Colonic mucosa (tissue), 4 donors: ENCODE results near the gene FBN1. TPM values are rescaled to one million over a fixed set of nuclear protein-coding genes. Genes with fewer than 3 reads are reported as not detected.

ENCODE experiments used
- DNase-seq: peaks from one replicate; pipeline ENCODE4 v3.0.0-alpha.2; 2020
- H3K27ac ChIP-seq: fragments of 200-600 bp; one replicate; pipeline ENCODE4 v1.8.0; 2021
- H3K27me3 ChIP-seq: fragments of 200-600 bp; one replicate; pipeline ENCODE4 v1.8.0; 2021
- H3K36me3 ChIP-seq: fragments of 200-600 bp; one replicate; pipeline ENCODE4 v1.8.0; 2021
- H3K4me1 ChIP-seq: fragments of 200-600 bp; one replicate; pipeline ENCODE4 v1.8.0; 2021; ENCODE audit warnings: mild to moderate bottlenecking
- H3K4me3 ChIP-seq: fragments of 200-600 bp; one replicate; pipeline ENCODE4 v1.8.0; 2021
- H3K9ac ChIP-seq, 2 donors: one replicate each; pipeline ENCODE4 v1.7.0; 2013; ENCODE audit warnings: control low read depth in 2 of 2, low read depth in 2 of 2, low read length in 2 of 2
- H3K9me3 ChIP-seq: fragments of 200-600 bp; one replicate; pipeline ENCODE4 v1.8.0; 2021
- CTCF ChIP-seq: fragments of 200-600 bp; IDR thresholded peaks from one replicate; pipeline ENCODE4 v1.8.0; 2022; ENCODE audit warnings: antibody characterized with exemption, mild to moderate bottlenecking
- intact Hi-C: fragments of 100-400 bp; cut with DNase I; formaldehyde crosslinking; loops from one replicate; pipeline ENCODE4 v1.14.1; 2022
- total RNA-seq, 2 donors: library from RNA; stranded (reverse); fragmentation: NEBNext Ultra II Directional in 1 of 2; extraction: Animal tissue kit (Norgen Biotek cat#: 25700) in 1 of 2; gene quantifications; one replicate each; pipeline ENCODE4 v1.2.1, GENCODE V29; 2021
- donor health status: healthy.
- donor health status: DM: no; HTN: no; CAD: no.
- donor health status: DM: no; HTN: no; CAD: no.

FBN1 gene
- total RNA-seq, 2 donors from 2014 or later = 6.6 to 19.5 TPM

- Histone ChIP-seq H3K9me3 (no peaks in the 10 kb centered on the region), H3K27me3 (peaks cover 19% of the 10 kb centered on the region), H3K27ac (peak overlapping the region; percentile 71), H3K4me3 (peak overlapping the region; percentile 48), H3K9ac (peak overlapping the region; percentile 30 to 76), H3K4me1 (no peaks in the 10 kb centered on the region), H3K36me3 (no peaks in the 10 kb centered on the region)
- no peak for DNase-seq
- intact Hi-C loops = no loop called here
- no peak for TF ChIP-seq CTCF
Measured at GRCh38 chr15:48644827-48645557, 517 bp downstream of the FBN1 start.

- no peak for DNase-seq
- H3K36me3 ChIP-seq = no peaks in the 10 kb centered on the region
- intact Hi-C loops = no loop called here
- H3K9ac ChIP-seq = peak overlapping the region; percentile 22 to 76
- H3K27me3 ChIP-seq = peaks cover 19% of the 10 kb centered on the region
- H3K4me3 ChIP-seq = peak overlapping the region; percentile 48
- H3K9me3 ChIP-seq = no peaks in the 10 kb centered on the region
- H3K27ac ChIP-seq = peak overlapping the region; percentile 71
- H3K4me1 ChIP-seq = no peaks in the 10 kb centered on the region
- no peak for TF ChIP-seq CTCF
Measured at GRCh38 chr15:48644467-48644826, 1.1 kb downstream of the FBN1 start.

GRCh38 chr15:48643776-48644466 is 1.6 kb downstream of the FBN1 start:
- no peak for TF ChIP-seq CTCF
- no peak for DNase-seq
- Histone ChIP-seq H3K4me3 (peak overlapping the region; percentile 48), H3K9ac (peak overlapping the region; percentile 22 to 76), H3K36me3 (no peaks in the 10 kb centered on the region), H3K27me3 (peaks cover 19% of the 10 kb centered on the region), H3K9me3 (no peaks in the 10 kb centered on the region), H3K4me1 (no peaks in the 10 kb centered on the region), H3K27ac (peak overlapping the region; percentile 71)
- intact Hi-C loops = no loop called here

GRCh38 chr15:48643206-48643605 is 2.3 kb downstream of the FBN1 start:
- no peak overlapping the region for H3K9ac ChIP-seq

GRCh38 chr15:48642795-48643194 is 2.7 kb downstream of the FBN1 start:
- no peak for DNase-seq
- H3K9me3 ChIP-seq = no peaks in the 10 kb centered on the region
- H3K27ac ChIP-seq = no peak overlapping the region
- no peaks in the 10 kb centered on the region for H3K36me3 ChIP-seq
- TF ChIP-seq CTCF = no peak
- H3K9ac ChIP-seq = no peak overlapping the region
- H3K4me3 ChIP-seq = no peak overlapping the region
- H3K27me3 ChIP-seq = peaks cover 19% of the 10 kb centered on the region
- intact Hi-C loops = no loop called here
- no peaks in the 10 kb centered on the region for H3K4me1 ChIP-seq

More at GRCh38 chr15:48643206-48643605, 2.3 kb downstream of the FBN1 start:
- Histone ChIP-seq H3K9me3 (no peaks in the 10 kb centered on the region), H3K27ac (no peak overlapping the region), H3K36me3 (no peaks in the 10 kb centered on the region), H3K27me3 (peaks cover 19% of the 10 kb centered on the region), H3K4me1 (no peaks in the 10 kb centered on the region), H3K4me3 (no peak overlapping the region)
- no peak for TF ChIP-seq CTCF
- DNase-seq = no peak
- intact Hi-C loops = no loop called here
